ENCODE data around the gene SRRM5.

GRCh38 chr19:43564800-43565199, 47.1 kb upstream of the SRRM5 start:
- TF ChIP-seq, protein P1, sequence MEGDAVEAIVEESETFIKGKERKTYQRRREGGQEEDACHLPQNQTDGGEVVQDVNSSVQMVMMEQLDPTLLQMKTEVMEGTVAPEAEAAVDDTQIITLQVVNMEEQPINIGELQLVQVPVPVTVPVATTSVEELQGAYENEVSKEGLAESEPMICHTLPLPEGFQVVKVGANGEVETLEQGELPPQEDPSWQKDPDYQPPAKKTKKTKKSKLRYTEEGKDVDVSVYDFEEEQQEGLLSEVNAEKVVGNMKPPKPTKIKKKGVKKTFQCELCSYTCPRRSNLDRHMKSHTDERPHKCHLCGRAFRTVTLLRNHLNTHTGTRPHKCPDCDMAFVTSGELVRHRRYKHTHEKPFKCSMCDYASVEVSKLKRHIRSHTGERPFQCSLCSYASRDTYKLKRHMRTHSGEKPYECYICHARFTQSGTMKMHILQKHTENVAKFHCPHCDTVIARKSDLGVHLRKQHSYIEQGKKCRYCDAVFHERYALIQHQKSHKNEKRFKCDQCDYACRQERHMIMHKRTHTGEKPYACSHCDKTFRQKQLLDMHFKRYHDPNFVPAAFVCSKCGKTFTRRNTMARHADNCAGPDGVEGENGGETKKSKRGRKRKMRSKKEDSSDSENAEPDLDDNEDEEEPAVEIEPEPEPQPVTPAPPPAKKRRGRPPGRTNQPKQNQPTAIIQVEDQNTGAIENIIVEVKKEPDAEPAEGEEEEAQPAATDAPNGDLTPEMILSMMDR (IDR thresholded peaks at IDR 0.05): no peak
- no peak for TF ChIP-seq POLR2A (IDR thresholded peaks at IDR 0.05)
- no peak for TF ChIP-seq EP300 (IDR thresholded peaks at IDR 0.05)
